Transverse colon (tissue), 4 donors: ENCODE data around the gene FAM117B. TPM values are rescaled to one million over a fixed set of nuclear protein-coding genes. Genes with fewer than 3 reads are reported as not detected.
A peak's percentile ranks its signal among the peaks of the same experiment; 100 is the strongest.

Source experiments
- DNase-seq: peaks from one replicate; pipeline ENCODE4 v3.0.0-alpha.2; 2019
- H3K27ac ChIP-seq, 4 donors: fragments of 200-600 bp; sonication (generic); 2 replicates each; pipeline ENCODE4 v1.5.1; 2016 to 2018; ENCODE audit warnings: inconsistent platforms in 4 of 4
- H3K27me3 ChIP-seq: fragments of 200-600 bp; sonication (generic); 2 replicates; pipeline ENCODE4 v1.5.1; 2017; ENCODE audit warnings: inconsistent platforms
- H3K36me3 ChIP-seq, 4 donors: fragments of 200-600 bp; sonication (generic); 2 replicates each; pipeline ENCODE4 v1.5.1; 2017 to 2019; ENCODE audit warnings: inconsistent platforms in 4 of 4
- H3K4me1 ChIP-seq, 4 donors: fragments of 200-600 bp; sonication (generic); 2 replicates each; pipeline ENCODE4 v1.5.1; 2017 to 2020; ENCODE audit warnings: inconsistent platforms in 4 of 4
- H3K4me3 ChIP-seq, 4 donors: fragments of 200-600 bp; sonication (generic); 1 replicate in 1 of 4; 2 replicates in 3 of 4; pipeline versions ENCODE4 v1.5.1 to v1.6.1; 2017 to 2019; ENCODE audit warnings: inconsistent platforms in 4 of 4
- H3K9me3 ChIP-seq, 2 donors: fragments of 200-600 bp; sonication (generic); 2 replicates each; pipeline ENCODE4 v1.5.1; 2017 to 2019; ENCODE audit warnings: inconsistent platforms in 2 of 2
- CTCF ChIP-seq, 5 experiments: fragments of 200-600 bp in 3 of 5; fragments of 450-650 bp in 2 of 5; sonication (generic) in 3 of 5; IDR thresholded peaks; 1 replicate in 2 of 5; 2 replicates in 3 of 5; pipeline ENCODE4 v1.5.1; 2016 to 2017; ENCODE audit warnings: antibody characterized with exemption in 5 of 5, inconsistent platforms in 3 of 5, mild to moderate bottlenecking in 2 of 5, moderate library complexity in 1 of 5
- EP300 ChIP-seq: sonication (generic); formaldehyde crosslinking; IDR thresholded peaks from one replicate; pipeline ENCODE4 v1.6.1; 2017; ENCODE audit warnings: antibody characterized with exemption, low read depth
- POLR2A ChIP-seq: fragments of 450-650 bp; IDR thresholded peaks from one replicate; pipeline ENCODE4 v1.6.1; 2016; ENCODE audit warnings: antibody characterized with exemption, mild to moderate bottlenecking, moderate library complexity
- POLR2AphosphoS5 ChIP-seq, 3 donors: sonication (generic); formaldehyde crosslinking; IDR thresholded peaks; one replicate each; pipeline ENCODE4 v1.6.1; 2016; ENCODE audit warnings: antibody characterized with exemption in 3 of 3
- WGBS, 2 donors: methylation state at CpG; one replicate each; pipeline ENCODE4 v1.1.5; 2018; ENCODE audit warnings: low coverage in 1 of 2; 5-methylcytosine and 5-hydroxymethylcytosine counted together
- in situ Hi-C, 4 donors: fragments of 200-750 bp; cut with MboI; loops; one replicate each; pipeline versions ENCODE4 v1.15.0 to v1.15.1; 2017; ENCODE audit warnings: low sequenced_read_pairs in 3 of 4, low pct_ligation_motif_present in 1 of 4, low pct_unique_long_range_greater_than_20kb in 1 of 4
- intact Hi-C: fragments of 100-400 bp; cut with DNase I; formaldehyde crosslinking; loops from one replicate; pipeline ENCODE4 v1.15.1; 2023; ENCODE audit warnings: low total_unique reads
- total RNA-seq, 4 donors: library from RNA; depleted of rRNA; stranded (reverse); fragments of >200 nt; gene quantifications; one replicate each; pipeline ENCODE4 v1.1.0, GENCODE V29; 2016

FAM117B gene
- total RNA-seq, 4 donors from 2014 or later, result 11.1 to 21.3 (median 18.1) TPM

GRCh38 chr2:202680512-202680911 is 45.7 kb downstream of the FAM117B start:
- WGBS, 2 donors, result 88 to 89% methylated on average over 1 of the region's 1 CpG
- H3K4me3 ChIP-seq, result no peak overlapping the region
- H3K27ac ChIP-seq, result no peak overlapping the region
- H3K4me1 ChIP-seq, result peaks cover 0 to 5% (median 0%) of the 10 kb centered on the region in 4 donors
- in situ Hi-C loops, result no loop called here
- TF ChIP-seq POLR2A (no peak), CTCF (IDR thresholded peaks at IDR 0.05) (no peak), POLR2AphosphoS5 (IDR thresholded peaks at IDR 0.05) (no peak), EP300 (no peak)
- DNase-seq, result no peak
- H3K27me3 ChIP-seq, result no peaks in the 10 kb centered on the region
- intact Hi-C loops, result no loop called here
- H3K9me3 ChIP-seq, result no peaks in the 10 kb centered on the region
- H3K36me3 ChIP-seq, result no peaks in the 10 kb centered on the region

GRCh38 chr2:202681688-202682205 is 47.0 kb downstream of the FAM117B start:
- DNase-seq, result peak; percentile 25

GRCh38 chr2:202682274-202682673 is 47.5 kb downstream of the FAM117B start:
- no peak for DNase-seq
- no peaks in the 10 kb centered on the region for H3K9me3 ChIP-seq
- H3K27ac ChIP-seq, result no peak overlapping the region
- in situ Hi-C loops, result no loop called here
- no peaks in the 10 kb centered on the region for H3K27me3 ChIP-seq
- WGBS, 2 donors, result 93 to 95% methylated on average over 3 to 12 of the region's 12 CpGs
- no peaks in the 10 kb centered on the region for H3K36me3 ChIP-seq
- H3K4me3 ChIP-seq, result no peak overlapping the region
- intact Hi-C loops, result no loop called here
- peaks cover 0 to 5% (median 0%) of the 10 kb centered on the region in 4 donors for H3K4me1 ChIP-seq
- TF ChIP-seq POLR2AphosphoS5 (IDR thresholded peaks at IDR 0.05) (no peak), CTCF (IDR thresholded peaks at IDR 0.05) (no peak), POLR2A (no peak), EP300 (no peak)

More at GRCh38 chr2:202681688-202682205, 47.0 kb downstream of the FAM117B start:
- no peaks in the 10 kb centered on the region for H3K36me3 ChIP-seq
- no peak overlapping the region for H3K27ac ChIP-seq
- H3K4me3 ChIP-seq, result no peak overlapping the region
- H3K27me3 ChIP-seq, result no peaks in the 10 kb centered on the region
- no peaks in the 10 kb centered on the region for H3K9me3 ChIP-seq
- H3K4me1 ChIP-seq, result peaks cover 0 to 5% (median 0%) of the 10 kb centered on the region in 4 donors
- in situ Hi-C loops (no loop called here), intact Hi-C loops (no loop called here)
- no peak for TF ChIP-seq POLR2AphosphoS5 (IDR thresholded peaks at IDR 0.05)
- WGBS, 2 donors, result 91 to 100% methylated on average over 3 to 9 of the region's 9 CpGs

GRCh38 chr2:202687276-202687675 is 52.5 kb downstream of the FAM117B start:
- 94% methylated on average over 3 of the region's 3 CpGs for WGBS, 2 donors

More at GRCh38 chr2:202687276-202687675, 52.5 kb downstream of the FAM117B start:
- in situ Hi-C loops, result no loop called here
- no peak overlapping the region for H3K27ac ChIP-seq
- no peaks in the 10 kb centered on the region for H3K36me3 ChIP-seq
- no peaks in the 10 kb centered on the region for H3K27me3 ChIP-seq
- H3K9me3 ChIP-seq, result no peaks in the 10 kb centered on the region
- no peaks in the 10 kb centered on the region for H3K4me1 ChIP-seq
- no peak for DNase-seq
- TF ChIP-seq POLR2AphosphoS5 (IDR thresholded peaks at IDR 0.05) (no peak), POLR2A (no peak), CTCF (IDR thresholded peaks at IDR 0.05) (no peak), EP300 (no peak)
- intact Hi-C loops, result no loop called here
- H3K4me3 ChIP-seq, result no peak overlapping the region
